Measurements from ENCODE around the gene THBS4.
"Not testable (repeated sequence)": the region's sequence is repeated elsewhere in the genome, so short reads cannot be mapped to it uniquely, and the experiment has no call there.

The THBS4 gene

GRCh38 chr5:80076131-80077050, 41.2 kb downstream of the THBS4 start:
- no peak for DNase-seq (ENCODE audit: low spot score)

- no peak for DNase-seq (ENCODE audit: low spot score)
These were observed 42.0 kb downstream of the THBS4 start for GRCh38 chr5:80077051-80077714.

GRCh38 chr5:80078921-80079320, 43.8 kb downstream of the THBS4 start:
- no peak for DNase-seq (ENCODE audit: low spot score)

GRCh38 chr5:80082281-80082680, 47.1 kb downstream of the THBS4 start:
- DNase-seq (ENCODE audit: low spot score) = no peak

DNA sequence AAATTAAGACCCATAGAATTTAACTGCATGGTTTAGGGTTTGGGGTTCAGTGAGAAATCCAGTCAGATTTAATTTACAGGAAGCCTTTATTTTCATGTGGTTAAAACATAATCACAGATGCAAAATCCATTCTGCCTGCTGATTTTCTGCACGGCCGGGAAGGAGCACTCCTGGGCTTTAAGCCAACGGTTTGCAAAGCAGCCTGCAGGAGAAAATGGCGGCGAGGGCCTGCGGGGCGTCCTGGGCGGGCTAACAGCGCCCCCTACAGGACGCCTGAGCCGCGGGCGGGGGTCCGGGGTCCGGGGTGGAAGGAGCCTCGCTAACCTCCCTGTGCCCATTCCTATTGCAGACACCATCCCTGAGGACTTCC, 47.6 kb downstream of the THBS4 start:
- peak; percentile 92 for DNase-seq (ENCODE audit: low spot score)

- peak; percentile 76 for DNase-seq (ENCODE audit: low spot score)
These were observed 48.1 kb downstream of the THBS4 start for GRCh38 chr5:80083101-80083890.

DNA sequence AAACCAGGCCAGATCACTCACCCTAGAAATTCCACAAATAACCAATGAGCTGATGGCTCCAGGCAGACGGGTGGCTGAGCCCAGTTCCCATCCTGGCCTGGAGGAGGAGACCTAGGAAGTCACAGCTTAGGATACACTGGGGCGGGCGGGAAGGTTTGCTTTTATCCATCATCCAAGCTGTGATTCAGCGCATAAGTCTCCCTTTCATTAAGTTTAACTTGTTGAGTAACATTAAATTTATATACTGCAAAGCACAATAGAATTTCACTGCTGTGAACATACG, 55.7 kb downstream of the THBS4 start:
- DNase-seq (ENCODE audit: low spot score) = no peak

DNA sequence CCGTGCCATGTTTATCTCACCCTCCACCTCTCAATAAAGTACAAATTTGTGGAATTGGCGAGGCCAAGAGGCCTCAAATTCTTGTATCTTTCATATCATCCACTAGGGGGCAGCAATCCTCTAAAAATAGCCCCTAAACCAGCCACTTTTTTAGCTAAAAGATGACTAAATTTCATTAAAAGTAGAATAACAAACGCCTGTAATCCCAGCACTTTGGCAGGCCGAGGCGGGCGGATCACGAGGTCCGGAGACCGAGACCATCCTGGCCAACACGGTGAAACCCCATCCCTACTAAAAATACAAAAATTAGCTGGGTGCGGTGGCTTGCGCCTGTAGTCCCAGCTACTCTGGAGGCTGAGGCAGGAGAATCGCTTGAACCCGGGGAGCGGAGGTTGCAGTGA, 56.6 kb downstream of the THBS4 start:
- DNase-seq (ENCODE audit: low spot score) = peak; percentile 70

DNA sequence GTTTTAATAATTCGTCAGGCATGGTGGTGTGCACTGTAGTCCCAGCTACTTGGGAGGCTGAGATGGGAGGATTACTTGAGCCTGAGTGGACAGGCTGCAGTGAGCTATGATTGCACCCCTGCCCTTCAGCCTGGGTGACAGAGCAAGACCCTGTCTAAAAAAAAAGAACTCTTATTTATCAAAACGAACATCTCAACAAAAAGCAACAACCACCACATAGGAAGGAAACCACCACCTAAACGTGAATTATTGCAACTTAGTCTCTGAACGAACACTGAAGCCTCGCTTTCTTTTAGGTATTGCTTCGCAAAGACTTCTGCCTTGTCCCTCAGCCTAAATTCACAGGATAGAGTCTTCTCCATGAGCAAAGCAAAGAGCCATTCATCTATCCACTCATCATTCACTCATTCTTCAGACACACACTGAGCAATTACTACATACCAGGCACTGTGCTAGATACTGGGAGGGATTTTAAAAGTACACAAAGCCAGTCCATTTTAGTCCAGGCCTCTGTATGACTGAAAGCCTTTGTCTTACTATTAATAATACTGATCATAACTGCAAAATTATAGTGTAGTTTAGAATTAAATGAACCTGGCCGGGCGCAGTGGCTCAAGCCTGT, 57.4 kb downstream of the THBS4 start:
- DNase-seq (ENCODE audit: low spot score) = no peak

DNA sequence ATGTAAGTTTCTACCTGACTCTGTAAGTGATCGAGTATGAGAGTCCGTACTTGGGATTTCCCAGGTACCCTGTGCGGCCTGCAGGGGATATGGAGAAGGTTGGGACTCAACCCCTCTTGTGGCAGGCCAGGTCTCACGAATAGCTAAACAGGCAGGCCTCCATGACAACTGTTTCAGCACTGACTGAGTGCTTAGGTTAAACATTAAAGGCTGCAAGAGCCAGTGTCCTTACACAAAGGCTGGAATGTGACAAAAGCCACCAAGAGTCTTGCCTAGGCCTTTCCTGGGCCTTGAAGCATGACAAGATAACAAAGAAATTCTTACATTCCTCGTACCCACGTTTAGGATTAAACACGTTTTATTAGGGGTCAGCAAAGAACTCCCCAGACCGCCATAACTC, 58.6 kb downstream of the THBS4 start:
- no peak for DNase-seq (ENCODE audit: low spot score)

DNA sequence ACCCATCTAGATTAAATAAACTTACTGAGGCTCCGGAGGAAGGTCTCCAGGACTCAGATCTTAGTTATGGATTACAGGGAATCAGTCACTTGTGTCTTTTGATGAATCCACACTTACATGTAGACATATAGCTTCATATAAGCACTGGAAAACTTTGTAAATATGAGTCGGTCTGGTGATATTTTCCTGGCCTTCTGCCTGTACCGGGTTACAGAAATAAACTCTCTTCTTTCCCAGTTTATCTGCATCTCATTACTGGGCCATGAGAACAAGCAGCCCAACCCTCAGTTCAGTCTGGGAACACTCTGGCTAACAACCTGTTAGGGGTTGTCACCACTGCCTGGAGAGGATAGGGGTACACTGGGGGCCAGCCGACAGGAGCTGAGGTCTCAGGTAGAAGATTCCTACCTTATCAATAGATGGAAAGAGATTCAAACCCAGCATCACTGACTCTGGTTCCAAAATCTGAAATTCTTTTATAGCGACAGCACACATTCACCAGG, 59.1 kb downstream of the THBS4 start:
- DNase-seq (ENCODE audit: low spot score) = no peak

DNA sequence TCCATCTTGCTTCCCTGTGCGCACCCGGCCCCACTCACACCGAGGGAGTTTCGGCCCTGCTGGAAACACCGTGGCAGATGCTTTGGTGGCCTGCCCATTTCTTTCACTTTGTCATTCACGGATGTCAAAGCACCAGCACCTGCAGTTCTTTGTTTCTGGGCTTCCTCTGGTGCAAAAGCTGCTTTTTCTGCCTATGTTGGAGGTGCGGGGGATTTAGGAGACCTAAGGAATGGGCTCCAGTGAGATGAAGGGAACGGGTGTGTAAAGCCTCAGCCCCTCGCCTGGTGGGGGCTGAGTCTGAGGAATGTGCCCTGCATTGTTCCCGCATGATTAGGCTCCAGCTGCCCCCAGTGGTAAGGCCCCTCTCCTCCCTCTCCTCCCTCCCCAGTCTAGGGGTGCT, 62.3 kb downstream of the THBS4 start:
- DNase-seq (ENCODE audit: low spot score) = no peak

DNA sequence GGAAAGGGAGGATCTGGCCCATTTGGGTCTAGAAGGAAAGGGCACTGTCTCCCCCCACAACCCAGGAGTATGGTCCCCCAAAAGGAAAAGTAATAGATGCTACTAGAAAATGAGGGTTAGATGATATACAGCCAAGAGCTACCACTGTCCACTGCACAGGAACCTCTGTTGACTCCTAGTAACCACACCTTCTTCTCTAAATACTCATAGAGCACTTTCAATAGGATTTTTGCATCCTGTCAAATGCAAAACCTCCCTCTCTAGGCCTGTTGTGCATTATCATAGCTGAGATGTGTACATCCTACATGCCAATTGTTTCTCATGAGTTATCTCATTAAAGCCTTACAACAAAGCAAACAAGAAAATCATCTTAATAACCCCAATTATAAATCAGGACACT, 66.8 kb downstream of the THBS4 start:
- DNase-seq (ENCODE audit: low spot score) = no peak

DNA sequence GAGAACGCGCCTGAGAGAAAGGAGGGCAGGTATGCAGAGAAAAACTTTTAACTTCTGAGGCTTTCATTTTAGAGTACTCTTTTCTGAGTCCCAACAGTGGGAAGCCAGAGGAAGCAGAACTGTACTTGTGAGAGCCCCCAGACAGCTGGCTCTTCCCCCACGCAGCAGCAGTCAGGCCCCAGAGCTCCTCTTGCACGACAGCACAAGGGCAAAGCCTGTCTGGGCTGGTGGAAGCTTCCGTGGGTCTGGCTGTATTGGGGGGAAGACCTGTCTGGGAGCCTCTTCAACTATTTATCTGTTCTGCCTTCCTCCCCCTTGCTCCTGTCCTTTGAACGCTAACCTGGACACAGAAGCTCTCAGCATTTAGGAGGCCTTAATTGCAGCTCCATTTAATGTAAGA, 68.2 kb downstream of the THBS4 start:
- no peak for DNase-seq (ENCODE audit: low spot score)

GRCh38 chr5:80105698-80106439, 70.7 kb downstream of the THBS4 start:
- no peak for DNase-seq (ENCODE audit: low spot score)

- no peak for DNase-seq (ENCODE audit: low spot score)
These were observed 71.8 kb downstream of the THBS4 start for GRCh38 chr5:80106916-80107315.

DNA sequence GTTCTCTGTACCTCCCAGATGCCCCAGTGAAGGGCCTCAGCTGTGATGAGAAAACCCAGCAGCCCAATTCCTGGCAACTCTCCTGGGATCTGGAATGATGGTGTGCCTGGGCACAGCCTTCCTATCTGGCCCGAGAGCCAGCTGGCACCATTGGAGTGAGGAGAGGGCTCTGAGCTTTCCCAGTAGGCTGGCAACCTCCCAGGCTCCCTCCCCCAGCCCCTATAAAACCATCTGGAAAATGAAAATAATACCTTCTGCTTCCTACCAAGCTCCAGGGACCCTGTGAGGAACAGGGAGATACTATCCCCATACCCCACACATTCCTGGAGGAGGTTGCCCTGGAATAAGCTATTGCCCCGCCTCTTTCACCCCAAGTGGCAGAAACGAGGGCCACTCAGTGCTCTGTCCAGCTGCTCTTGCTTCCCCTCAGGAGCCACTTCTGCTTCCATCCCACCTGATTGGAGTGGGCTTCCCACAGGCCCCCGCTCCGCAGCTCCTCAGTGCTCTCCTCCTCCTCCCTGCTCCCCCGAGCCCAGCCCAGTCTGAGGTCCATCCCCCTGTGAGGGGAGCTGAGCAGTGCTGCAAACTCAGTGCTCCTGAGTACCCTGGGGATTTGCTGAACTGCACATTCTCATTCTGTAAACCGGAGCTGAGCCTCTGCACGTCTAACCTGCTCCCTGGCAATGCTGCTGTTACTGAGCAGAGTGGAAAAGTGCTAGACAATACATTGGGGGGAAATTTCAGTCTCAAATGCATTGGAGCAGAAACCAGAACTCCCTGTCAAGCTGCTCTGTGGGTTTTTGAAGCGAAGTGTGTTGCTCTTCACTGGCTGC, 74.7 kb downstream of the THBS4 start:
- DNase-seq (ENCODE audit: low spot score) = no peak

GRCh38 chr5:80111376-80111990, 76.3 kb downstream of the THBS4 start:
- DNase-seq (ENCODE audit: low spot score) = not testable (repeated sequence)

DNA sequence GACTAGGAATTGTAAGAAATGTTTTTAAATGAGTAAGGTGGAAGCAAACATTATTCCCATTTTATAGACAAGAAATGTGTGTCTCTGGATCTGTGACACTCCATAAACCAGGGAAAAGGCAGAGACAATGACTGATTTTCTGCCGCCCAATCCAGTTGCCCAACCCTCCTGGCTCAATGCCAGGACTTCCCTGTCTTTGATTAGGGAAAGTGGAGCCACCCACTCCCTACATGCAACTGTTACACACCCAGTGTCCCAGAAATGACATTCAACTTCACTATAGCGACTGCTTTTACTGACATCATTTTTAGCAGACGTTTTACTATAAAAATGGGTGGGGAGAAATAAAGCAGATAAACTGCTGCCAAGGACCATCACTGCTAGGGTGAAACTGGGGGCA, 79.7 kb downstream of the THBS4 start:
- DNase-seq (ENCODE audit: low spot score) = no peak

DNA sequence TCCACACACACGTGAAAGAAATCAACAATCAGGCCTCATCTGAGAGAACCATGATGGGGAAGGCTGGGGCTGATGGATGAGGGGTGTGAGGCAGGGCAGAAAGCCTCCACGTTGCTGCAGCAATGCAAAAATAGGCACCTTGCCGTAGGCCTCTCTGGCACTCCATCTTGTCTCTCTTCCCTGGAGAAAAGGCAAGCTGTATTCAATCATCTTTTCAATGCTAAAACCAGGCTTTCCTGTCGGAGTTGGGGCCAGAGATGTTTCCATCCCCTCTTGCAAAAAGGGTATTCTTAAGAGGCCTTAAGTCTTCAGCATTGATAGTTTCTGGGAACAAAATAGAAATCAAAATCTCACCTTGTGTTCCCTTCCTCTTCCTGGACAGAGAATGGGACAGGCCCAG, 80.9 kb downstream of the THBS4 start:
- DNase-seq (ENCODE audit: low spot score) = no peak

Measured in AG20443 (cell line).